CD4-positive, CD25-positive, alpha-beta regulatory T cell (primary cell): ENCODE results near the gene COMMD3. TPM values are rescaled to one million over a fixed set of nuclear protein-coding genes. Genes with fewer than 3 reads are reported as not detected.

ENCODE experiments used
- ATAC-seq, 2 donors: fragments of 150-1000 bp; cut with Tn5 transposase; one replicate each; pipeline ENCODE4 v1.10.0; 2021; ENCODE audit warnings: low read depth in 2 of 2, moderate number of reproducible peaks in 2 of 2, moderate library complexity in 1 of 2
- DNase-seq, 3 donors: peaks; one replicate each; pipeline versions ENCODE4 v3.0.0 to v3.0.0-alpha.2; 2012 to 2022; ENCODE audit warnings: mixed read lengths in 1 of 3
- H3K27ac ChIP-seq: one replicate; pipeline ENCODE4 v1.7.0; 2013; ENCODE audit warnings: mild to moderate bottlenecking, low read length; ENCODE audit not compliant: insufficient read depth, poor library complexity, severe bottlenecking
- H3K27me3 ChIP-seq: one replicate; pipeline ENCODE4 v1.7.0; 2013; ENCODE audit warnings: low read length; ENCODE audit not compliant: control insufficient read depth, insufficient read depth
- H3K36me3 ChIP-seq: one replicate; pipeline ENCODE4 v1.7.0; 2013; ENCODE audit warnings: mild to moderate bottlenecking, low read length, moderate library complexity; ENCODE audit not compliant: control insufficient read depth, insufficient read depth
- H3K4me1 ChIP-seq: 2 replicates; pipeline ENCODE4 v1.7.0; 2013; ENCODE audit warnings: mild to moderate bottlenecking, low read length; ENCODE audit not compliant: insufficient read depth, control insufficient read depth, poor library complexity, severe bottlenecking
- H3K4me3 ChIP-seq: one replicate; pipeline ENCODE4 v1.7.0; 2013; ENCODE audit warnings: low read depth, mild to moderate bottlenecking, low read length, moderate library complexity
- H3K9me3 ChIP-seq, 2 experiments: 1 replicate in 1 of 2; 2 replicates in 1 of 2; pipeline ENCODE4 v1.7.0; 2013; ENCODE audit warnings: low read length in 2 of 2, mild to moderate bottlenecking in 1 of 2, moderate library complexity in 1 of 2; ENCODE audit not compliant: control insufficient read depth in 2 of 2
- H3K27ac Mint-ChIP-seq, 3 donors: one replicate each; pipeline ENCODE4 v1.8.0; 2020 to 2022; ENCODE audit warnings: mild to moderate bottlenecking in 3 of 3, mixed read lengths in 3 of 3, moderate library complexity in 2 of 3
- H3K27me3 Mint-ChIP-seq: one replicate; pipeline ENCODE4 v1.8.0; 2022; ENCODE audit warnings: mild to moderate bottlenecking, mixed read lengths
- H3K36me3 Mint-ChIP-seq: one replicate; pipeline ENCODE4 v1.8.0; 2020; ENCODE audit warnings: mixed read lengths
- H3K4me1 Mint-ChIP-seq, 4 donors: one replicate each; pipeline ENCODE4 v1.8.0; 2020 to 2022; ENCODE audit warnings: mixed read lengths in 4 of 4, mild to moderate bottlenecking in 1 of 4
- H3K4me3 Mint-ChIP-seq, 4 donors: one replicate each; pipeline ENCODE4 v1.8.0; 2020 to 2022; ENCODE audit warnings: mild to moderate bottlenecking in 4 of 4, mixed read lengths in 4 of 4, moderate library complexity in 3 of 4
- H3K9me3 Mint-ChIP-seq, 7 donors: one replicate each; pipeline ENCODE4 v1.8.0; 2020 to 2022; ENCODE audit warnings: mixed read lengths in 7 of 7, mild to moderate bottlenecking in 3 of 7, moderate library complexity in 2 of 7
- polyA plus RNA-seq, 4 donors: library from polyadenylated mRNA; unstranded; fragments of 300-500 nt; fragmentation: Illumina TruSeq; gene quantifications; one replicate each; pipeline ENCODE4 v1.2.3, GENCODE V29; 2021
- total RNA-seq: library from RNA; stranded (reverse); gene quantifications from one replicate; pipeline ENCODE4 v1.2.3, GENCODE V29; 2022

Gene COMMD3
- total and polyA plus RNA-seq, 5 donors from 2014 or later, result 30.6 to 99.8 (median 87.7) TPM

GRCh38 chr10:22334414-22335172 lies 18.4 kb downstream of the COMMD3 start:
- no peak for ATAC-seq
- H3K4me3 Mint-ChIP-seq, result peak overlapping the region; percentile 87 to 96 (median 92)
- DNase-seq, result no peak
- peaks cover 4% of the 10 kb centered on the region for H3K36me3 ChIP-seq
- peaks cover 46% of the 10 kb centered on the region for H3K27me3 Mint-ChIP-seq
- H3K9me3 Mint-ChIP-seq, result peaks cover 0 to 8% (median 2%) of the 10 kb centered on the region in 7 donors
- H3K4me3 ChIP-seq, result peak overlapping the region; percentile 60
- H3K4me1 Mint-ChIP-seq, result peaks cover 17 to 51% (median 38%) of the 10 kb centered on the region in 4 donors
- H3K27ac Mint-ChIP-seq, result peak overlapping the region; percentile 91 to 97 (median 92)
- peaks cover 28% of the 10 kb centered on the region for H3K27me3 ChIP-seq
- H3K4me1 ChIP-seq, result peaks cover 59% of the 10 kb centered on the region
- H3K9me3 ChIP-seq, result peaks cover 10 to 12% of the 10 kb centered on the region in 2 experiments
- H3K36me3 Mint-ChIP-seq, result peaks cover 4% of the 10 kb centered on the region
- peak overlapping the region; percentile 66 for H3K27ac ChIP-seq

- peaks cover 66% of the 10 kb centered on the region for H3K4me1 ChIP-seq
- H3K36me3 Mint-ChIP-seq, result no peaks in the 10 kb centered on the region
- peaks cover 0 to 8% (median 3%) of the 10 kb centered on the region in 7 donors for H3K9me3 Mint-ChIP-seq
- peak; percentile 79 to 82 for ATAC-seq
- peaks cover 10 to 12% of the 10 kb centered on the region in 2 experiments for H3K9me3 ChIP-seq
- no peaks in the 10 kb centered on the region for H3K36me3 ChIP-seq
- peaks cover 34% of the 10 kb centered on the region for H3K27me3 ChIP-seq
- H3K27ac Mint-ChIP-seq, result peak overlapping the region; percentile 91 to 97 (median 92)
- H3K4me3 Mint-ChIP-seq, result peak overlapping the region; percentile 87 to 96 (median 92)
- peak overlapping the region; percentile 66 for H3K27ac ChIP-seq
- peak; percentile 62 to 85 (median 82) for DNase-seq
- peak overlapping the region; percentile 60 for H3K4me3 ChIP-seq
- peaks cover 20 to 58% (median 45%) of the 10 kb centered on the region in 4 donors for H3K4me1 Mint-ChIP-seq
- H3K27me3 Mint-ChIP-seq, result peaks cover 53% of the 10 kb centered on the region
Measured at GRCh38 chr10:22335173-22335933, 19.2 kb downstream of the COMMD3 start.

- no peak overlapping the region for H3K27ac Mint-ChIP-seq
- no peak for ATAC-seq
- H3K9me3 ChIP-seq, result peaks cover 10 to 12% of the 10 kb centered on the region in 2 experiments
- peaks cover 62% of the 10 kb centered on the region for H3K4me1 ChIP-seq
- no peak for DNase-seq
- H3K36me3 ChIP-seq, result no peaks in the 10 kb centered on the region
- peaks cover 54% of the 10 kb centered on the region for H3K27me3 ChIP-seq
- no peak overlapping the region for H3K27ac ChIP-seq
- peaks cover 64% of the 10 kb centered on the region for H3K27me3 Mint-ChIP-seq
- peaks cover 0 to 10% (median 3%) of the 10 kb centered on the region in 7 donors for H3K9me3 Mint-ChIP-seq
- peaks cover 15 to 44% (median 41%) of the 10 kb centered on the region in 4 donors for H3K4me1 Mint-ChIP-seq
- H3K36me3 Mint-ChIP-seq, result no peaks in the 10 kb centered on the region
- peak overlapping the region in 2 of 4 donors; percentile 78 to 97 for H3K4me3 Mint-ChIP-seq
- H3K4me3 ChIP-seq, result peak overlapping the region; percentile 2
Measured at GRCh38 chr10:22338185-22338900, 22.2 kb downstream of the COMMD3 start.

- Histone ChIP-seq H3K4me3 (no peak overlapping the region), H3K27ac (no peak overlapping the region), H3K36me3 (no peaks in the 10 kb centered on the region), H3K4me1 (peaks cover 56% of the 10 kb centered on the region), H3K27me3 (peaks cover 60% of the 10 kb centered on the region), H3K9me3 (peaks cover 8 to 10% of the 10 kb centered on the region in 2 experiments)
- Mint-ChIP-seq H3K9me3 (peaks cover 0 to 10% (median 3%) of the 10 kb centered on the region in 7 donors), H3K4me3 (peak overlapping the region in 2 of 4 donors; percentile 97 to 99), H3K36me3 (no peaks in the 10 kb centered on the region), H3K4me1 (peaks cover 11 to 38% (median 35%) of the 10 kb centered on the region in 4 donors), H3K27ac (no peak overlapping the region), H3K27me3 (peaks cover 67% of the 10 kb centered on the region)
- DNase-seq (no peak), ATAC-seq (no peak)
Measured at GRCh38 chr10:22338931-22339330, 22.7 kb downstream of the COMMD3 start.

GRCh38 chr10:22339761-22340328 lies 23.7 kb downstream of the COMMD3 start:
- Mint-ChIP-seq H3K36me3 (no peaks in the 10 kb centered on the region), H3K27ac (peak overlapping the region; percentile 84 to 96 (median 90)), H3K27me3 (peaks cover 76% of the 10 kb centered on the region), H3K4me3 (peak overlapping the region; percentile 90 to 99 (median 94)), H3K4me1 (peaks cover 11 to 41% (median 38%) of the 10 kb centered on the region in 4 donors), H3K9me3 (peaks cover 0 to 13% (median 3%) of the 10 kb centered on the region in 7 donors)
- Histone ChIP-seq H3K4me3 (peak overlapping the region; percentile 84), H3K36me3 (no peaks in the 10 kb centered on the region), H3K4me1 (peaks cover 48% of the 10 kb centered on the region), H3K9me3 (peaks cover 3 to 13% of the 10 kb centered on the region in 2 experiments), H3K27ac (peak overlapping the region; percentile 49), H3K27me3 (peaks cover 69% of the 10 kb centered on the region)
- DNase-seq, result no peak
- no peak for ATAC-seq

- DNase-seq (peak in 2 of 3 donors; percentile 75 to 89), ATAC-seq (peak; percentile 45 to 59)
- Mint-ChIP-seq H3K9me3 (peaks cover 0 to 12% (median 2%) of the 10 kb centered on the region in 7 donors), H3K27ac (peak overlapping the region; percentile 84 to 96 (median 90)), H3K27me3 (peaks cover 74% of the 10 kb centered on the region), H3K4me1 (peaks cover 11 to 41% (median 33%) of the 10 kb centered on the region in 4 donors), H3K36me3 (no peaks in the 10 kb centered on the region), H3K4me3 (peak overlapping the region; percentile 90 to 99 (median 94))
- Histone ChIP-seq H3K27me3 (peaks cover 71% of the 10 kb centered on the region), H3K4me1 (peaks cover 48% of the 10 kb centered on the region), H3K36me3 (no peaks in the 10 kb centered on the region), H3K4me3 (peak overlapping the region; percentile 84), H3K27ac (peak overlapping the region; percentile 49), H3K9me3 (peaks cover 8 to 14% of the 10 kb centered on the region in 2 experiments)
Measured at GRCh38 chr10:22340329-22341189, 24.4 kb downstream of the COMMD3 start.
